SK-N-MC (cell line): ENCODE measurements around the gene ANXA2R.

Source experiments
- EZH2 ChIP-seq: fragments of 200-600 bp; sonication (generic); IDR thresholded peaks from one replicate; pipeline ENCODE4 v1.6.1; 2017; ENCODE audit warnings: antibody characterized with exemption
- POLR2AphosphoS5 ChIP-seq: IDR thresholded peaks from 2 replicates; pipeline ENCODE4 v1.6.1; 2012; ENCODE audit warnings: mild to moderate bottlenecking, low read depth, low read length, borderline replicate concordance

DNA sequence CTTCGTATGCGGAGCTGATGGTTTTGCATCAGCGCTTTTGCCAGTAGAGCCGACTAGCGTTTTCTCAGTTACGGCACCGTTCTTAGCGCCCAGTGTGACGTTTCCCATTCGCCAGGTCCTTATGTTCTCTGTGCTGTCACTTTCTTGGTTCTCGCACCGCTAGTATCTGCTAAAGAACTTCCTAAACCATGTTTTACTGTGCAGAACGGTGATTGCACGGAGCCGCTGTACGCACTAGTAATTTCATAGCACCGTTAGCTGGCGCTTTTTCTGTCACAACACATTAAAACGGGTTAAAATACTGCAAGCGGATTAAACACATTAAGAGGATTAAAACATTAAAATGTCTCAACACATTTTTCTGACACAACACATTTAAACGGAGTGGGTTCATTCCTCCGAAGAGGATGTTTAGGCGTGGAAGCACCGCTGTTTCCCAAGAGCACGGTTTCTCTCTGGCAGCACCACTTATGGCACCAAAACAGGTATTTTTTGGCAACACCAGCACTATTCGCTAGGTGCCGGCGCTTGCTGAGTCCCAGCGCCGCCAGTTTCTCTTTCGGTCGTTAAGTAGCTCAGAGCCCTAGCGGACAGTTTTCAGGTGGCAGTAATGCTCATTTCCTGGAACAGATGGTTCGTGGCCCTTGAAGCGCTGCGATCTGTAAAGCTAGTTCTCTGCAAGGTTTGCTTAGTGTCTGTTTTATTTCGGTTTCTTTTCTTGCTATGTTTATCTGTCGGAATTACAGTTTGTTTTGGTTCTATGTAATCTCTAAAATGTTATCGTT lies 20.3 kb downstream of the ANXA2R start:
- TF ChIP-seq POLR2AphosphoS5 (no peak), EZH2 (no peak)
